Measurements from ENCODE around the gene ILK. TPM values are rescaled to one million over a fixed set of nuclear protein-coding genes. Genes with fewer than 3 reads are reported as not detected.

Gene ILK
- total RNA-seq, 4 donors from 2014 or later, result 59.8 to 83.8 (median 71.5) TPM

DNA sequence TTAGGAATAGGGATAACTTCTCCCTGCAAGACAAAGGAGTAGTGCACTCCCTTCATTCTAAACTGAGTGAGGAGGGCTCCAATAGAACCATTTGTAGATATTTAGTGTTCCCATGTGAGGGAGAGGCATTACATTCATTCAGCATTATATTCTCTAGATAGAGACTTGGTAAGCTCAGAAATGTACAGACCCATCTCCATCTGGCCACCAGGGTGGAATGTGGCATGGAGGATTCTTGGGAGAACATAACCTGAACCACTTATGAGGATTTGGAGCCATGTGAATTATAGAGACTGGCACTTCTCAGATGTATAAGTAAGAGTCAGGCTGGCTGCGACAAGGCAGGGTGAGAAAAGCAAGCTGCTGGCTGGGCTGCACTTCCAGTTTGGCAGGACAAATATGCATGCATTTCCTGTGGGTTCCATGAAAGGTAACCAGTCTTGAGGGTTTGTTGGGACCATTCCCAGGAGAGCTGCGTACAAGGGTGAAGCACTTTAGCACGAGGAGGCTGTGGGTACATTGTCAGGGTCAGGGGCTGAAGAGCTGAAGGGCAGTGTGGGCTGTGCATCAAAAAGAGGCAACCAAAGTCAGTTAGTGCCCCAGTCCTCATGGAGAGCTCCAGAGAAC, 9.3 kb upstream of the ILK start:
- H3K27me3 ChIP-seq, result no peaks in the 10 kb centered on the region
- H3K36me3 ChIP-seq, result peaks cover 36% of the 10 kb centered on the region
- H3K4me1 ChIP-seq, result no peaks in the 10 kb centered on the region
- H3K27ac ChIP-seq, result no peak overlapping the region
- TF ChIP-seq, protein P1, sequence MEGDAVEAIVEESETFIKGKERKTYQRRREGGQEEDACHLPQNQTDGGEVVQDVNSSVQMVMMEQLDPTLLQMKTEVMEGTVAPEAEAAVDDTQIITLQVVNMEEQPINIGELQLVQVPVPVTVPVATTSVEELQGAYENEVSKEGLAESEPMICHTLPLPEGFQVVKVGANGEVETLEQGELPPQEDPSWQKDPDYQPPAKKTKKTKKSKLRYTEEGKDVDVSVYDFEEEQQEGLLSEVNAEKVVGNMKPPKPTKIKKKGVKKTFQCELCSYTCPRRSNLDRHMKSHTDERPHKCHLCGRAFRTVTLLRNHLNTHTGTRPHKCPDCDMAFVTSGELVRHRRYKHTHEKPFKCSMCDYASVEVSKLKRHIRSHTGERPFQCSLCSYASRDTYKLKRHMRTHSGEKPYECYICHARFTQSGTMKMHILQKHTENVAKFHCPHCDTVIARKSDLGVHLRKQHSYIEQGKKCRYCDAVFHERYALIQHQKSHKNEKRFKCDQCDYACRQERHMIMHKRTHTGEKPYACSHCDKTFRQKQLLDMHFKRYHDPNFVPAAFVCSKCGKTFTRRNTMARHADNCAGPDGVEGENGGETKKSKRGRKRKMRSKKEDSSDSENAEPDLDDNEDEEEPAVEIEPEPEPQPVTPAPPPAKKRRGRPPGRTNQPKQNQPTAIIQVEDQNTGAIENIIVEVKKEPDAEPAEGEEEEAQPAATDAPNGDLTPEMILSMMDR (IDR thresholded peaks at IDR 0.05), result no peak
- no peak for TF ChIP-seq POLR2A (IDR thresholded peaks at IDR 0.05)
- TF ChIP-seq POLR2AphosphoS5 (IDR thresholded peaks at IDR 0.05), result no peak
- TF ChIP-seq EP300 (IDR thresholded peaks at IDR 0.05), result no peak
- no peaks in the 10 kb centered on the region for H3K9me3 ChIP-seq
- DNase-seq (ENCODE audit: low spot score in 2 of 2), result no peak
- H3K4me3 ChIP-seq, result no peak overlapping the region
- WGBS, result 82% methylated on average over 3 of the region's 3 CpGs

DNA sequence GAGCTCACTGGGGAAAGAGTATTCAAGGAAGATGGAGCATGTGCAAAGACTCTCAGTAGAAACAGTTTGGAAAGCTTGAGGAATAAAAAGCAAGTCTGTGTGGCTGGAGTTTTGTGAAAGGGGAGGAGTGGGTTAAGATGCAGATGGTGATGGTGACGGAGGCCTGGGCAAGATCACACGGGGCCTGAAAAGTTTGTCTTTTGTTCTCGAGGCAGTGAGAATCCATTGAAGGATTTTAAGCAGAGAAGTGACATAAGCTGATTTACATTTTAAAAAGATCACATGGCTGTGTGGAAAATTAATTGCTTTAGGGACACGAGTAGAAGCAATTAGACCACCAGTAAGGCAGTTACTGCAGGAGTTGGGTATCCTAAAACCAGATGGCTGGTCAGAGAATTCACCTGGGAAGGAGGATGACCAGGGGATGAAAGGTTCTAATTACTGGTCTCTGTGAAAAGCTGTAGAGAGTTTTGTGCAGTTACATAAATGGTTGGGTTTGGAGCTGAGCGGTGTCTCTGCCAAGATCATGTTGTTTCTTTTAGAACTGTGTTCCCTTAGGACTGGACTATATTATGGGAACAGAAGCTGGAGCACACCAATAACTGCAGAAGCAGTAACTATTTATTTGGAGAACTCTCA, 7.2 kb upstream of the ILK start:
- no peak for TF ChIP-seq POLR2AphosphoS5 (IDR thresholded peaks at IDR 0.05)
- TF ChIP-seq, protein P1 (IDR thresholded peaks at IDR 0.05), result no peak
- TF ChIP-seq POLR2A (IDR thresholded peaks at IDR 0.05), result no peak
- no peak for TF ChIP-seq EP300 (IDR thresholded peaks at IDR 0.05)
- 52% methylated on average over 5 of the region's 5 CpGs for WGBS
- H3K27me3 ChIP-seq, result no peaks in the 10 kb centered on the region
- no peaks in the 10 kb centered on the region for H3K9me3 ChIP-seq
- no peak overlapping the region for H3K27ac ChIP-seq
- peaks cover under 1% of the 10 kb centered on the region for H3K4me1 ChIP-seq
- peaks cover 55% of the 10 kb centered on the region for H3K36me3 ChIP-seq
- DNase-seq (ENCODE audit: low spot score in 2 of 2), result no peak
- no peak overlapping the region for H3K4me3 ChIP-seq

DNA sequence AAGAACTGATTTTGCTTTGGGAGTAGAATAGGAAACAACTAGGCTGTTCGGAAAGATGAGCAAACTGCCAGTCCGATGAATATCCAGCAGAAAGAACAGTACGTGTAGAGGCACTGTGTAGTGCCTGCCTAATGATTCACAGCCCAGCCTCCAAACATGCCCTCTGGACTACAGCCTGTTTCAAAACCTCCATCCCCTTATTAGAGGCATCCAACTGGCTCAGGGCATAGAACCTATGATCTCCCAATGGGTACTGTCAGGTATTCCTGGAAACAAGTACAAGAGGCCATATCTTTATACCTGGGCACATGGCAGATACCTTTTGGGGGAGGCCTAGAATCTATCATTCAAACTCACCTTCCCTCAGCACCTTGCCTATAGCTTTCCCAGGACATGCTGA, 5.0 kb upstream of the ILK start:
- no peaks in the 10 kb centered on the region for H3K9me3 ChIP-seq
- 79% methylated on average over 3 of the region's 3 CpGs for WGBS
- DNase-seq (ENCODE audit: low spot score in 2 of 2), result no peak

DNA sequence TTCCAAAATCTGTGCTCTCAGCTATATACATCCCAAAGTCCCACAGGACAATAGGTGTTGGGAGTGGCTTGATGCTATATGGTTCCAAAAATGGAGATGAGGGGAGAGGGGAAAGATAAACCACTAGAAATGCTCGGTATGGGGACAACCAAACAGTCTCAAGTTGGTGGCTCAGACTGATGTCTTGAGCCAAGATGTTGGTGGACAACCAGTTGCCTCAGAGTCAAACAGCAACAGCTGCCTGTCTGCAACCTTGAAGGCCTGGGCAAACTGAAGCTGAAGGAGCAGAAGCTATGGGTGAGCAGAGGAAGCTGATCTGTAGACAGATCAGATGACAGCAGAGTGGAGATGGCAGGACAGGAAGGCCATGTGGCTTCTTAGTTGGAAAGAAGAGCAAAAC, 4.1 kb upstream of the ILK start:
- TF ChIP-seq EP300 (IDR thresholded peaks at IDR 0.05), result no peak
- TF ChIP-seq, protein P1 (IDR thresholded peaks at IDR 0.05), result no peak
- no peak for TF ChIP-seq POLR2A (IDR thresholded peaks at IDR 0.05)
- TF ChIP-seq POLR2AphosphoS5 (IDR thresholded peaks at IDR 0.05), result no peak
- H3K27me3 ChIP-seq, result no peaks in the 10 kb centered on the region
- peaks cover 41% of the 10 kb centered on the region for H3K36me3 ChIP-seq
- 100% methylated on average over 1 of the region's 1 CpG for WGBS
- H3K27ac ChIP-seq, result no peak overlapping the region
- no peak for DNase-seq (ENCODE audit: low spot score in 2 of 2)
- H3K4me1 ChIP-seq, result peaks cover 19% of the 10 kb centered on the region
- no peaks in the 10 kb centered on the region for H3K9me3 ChIP-seq
- no peak overlapping the region for H3K4me3 ChIP-seq

More for the DNA sequence above, 5.0 kb upstream of the ILK start:
- Histone ChIP-seq H3K36me3 (peaks cover 47% of the 10 kb centered on the region), H3K27me3 (no peaks in the 10 kb centered on the region), H3K4me3 (no peak overlapping the region), H3K4me1 (peaks cover 17% of the 10 kb centered on the region), H3K27ac (no peak overlapping the region)
- no peak for TF ChIP-seq POLR2A (IDR thresholded peaks at IDR 0.05)
- TF ChIP-seq POLR2AphosphoS5 (IDR thresholded peaks at IDR 0.05), result no peak
- no peak for TF ChIP-seq EP300 (IDR thresholded peaks at IDR 0.05)
- TF ChIP-seq, protein P1 (IDR thresholded peaks at IDR 0.05), result no peak

DNA sequence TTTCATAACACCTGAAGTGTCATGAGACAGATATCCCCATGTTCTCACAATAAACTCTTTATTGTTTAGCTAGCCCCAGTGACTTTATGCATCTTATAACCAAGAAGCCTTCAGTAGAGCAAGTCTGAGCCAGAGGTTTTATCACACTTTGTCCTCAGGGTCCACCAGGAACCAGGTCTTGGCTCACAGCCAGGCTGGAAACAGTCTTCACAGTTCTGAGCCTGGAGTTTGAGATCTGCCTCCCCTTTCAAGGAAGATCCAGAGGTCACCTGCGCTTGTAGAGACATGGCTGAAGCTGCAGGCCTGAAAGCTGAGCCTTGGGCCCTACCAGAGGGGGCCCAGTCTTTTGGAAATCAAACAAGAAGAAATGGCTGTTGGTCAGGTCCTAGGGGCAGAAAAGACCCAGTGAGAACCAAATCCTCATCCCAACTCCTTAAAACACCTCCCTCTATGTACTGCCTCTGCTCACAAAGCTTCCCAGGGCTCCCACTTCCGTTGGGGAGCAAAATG, 3.6 kb upstream of the ILK start:
- Histone ChIP-seq H3K4me3 (no peak overlapping the region), H3K27ac (no peak overlapping the region), H3K9me3 (no peaks in the 10 kb centered on the region), H3K4me1 (peaks cover 24% of the 10 kb centered on the region), H3K27me3 (no peaks in the 10 kb centered on the region), H3K36me3 (peaks cover 39% of the 10 kb centered on the region)
- 89% methylated on average over 2 of the region's 2 CpGs for WGBS
- no peak for TF ChIP-seq EP300 (IDR thresholded peaks at IDR 0.05)
- no peak for TF ChIP-seq POLR2AphosphoS5 (IDR thresholded peaks at IDR 0.05)
- TF ChIP-seq, protein P1 (IDR thresholded peaks at IDR 0.05), result no peak
- TF ChIP-seq POLR2A (IDR thresholded peaks at IDR 0.05), result no peak
- DNase-seq (ENCODE audit: low spot score in 2 of 2), result no peak

Measured in suprapubic skin (tissue), 4 donors.